Measurements from ENCODE around the gene ADGRL1.
A peak's percentile ranks its signal among the peaks of the same experiment; 100 is the strongest.

The ADGRL1 gene

DNA sequence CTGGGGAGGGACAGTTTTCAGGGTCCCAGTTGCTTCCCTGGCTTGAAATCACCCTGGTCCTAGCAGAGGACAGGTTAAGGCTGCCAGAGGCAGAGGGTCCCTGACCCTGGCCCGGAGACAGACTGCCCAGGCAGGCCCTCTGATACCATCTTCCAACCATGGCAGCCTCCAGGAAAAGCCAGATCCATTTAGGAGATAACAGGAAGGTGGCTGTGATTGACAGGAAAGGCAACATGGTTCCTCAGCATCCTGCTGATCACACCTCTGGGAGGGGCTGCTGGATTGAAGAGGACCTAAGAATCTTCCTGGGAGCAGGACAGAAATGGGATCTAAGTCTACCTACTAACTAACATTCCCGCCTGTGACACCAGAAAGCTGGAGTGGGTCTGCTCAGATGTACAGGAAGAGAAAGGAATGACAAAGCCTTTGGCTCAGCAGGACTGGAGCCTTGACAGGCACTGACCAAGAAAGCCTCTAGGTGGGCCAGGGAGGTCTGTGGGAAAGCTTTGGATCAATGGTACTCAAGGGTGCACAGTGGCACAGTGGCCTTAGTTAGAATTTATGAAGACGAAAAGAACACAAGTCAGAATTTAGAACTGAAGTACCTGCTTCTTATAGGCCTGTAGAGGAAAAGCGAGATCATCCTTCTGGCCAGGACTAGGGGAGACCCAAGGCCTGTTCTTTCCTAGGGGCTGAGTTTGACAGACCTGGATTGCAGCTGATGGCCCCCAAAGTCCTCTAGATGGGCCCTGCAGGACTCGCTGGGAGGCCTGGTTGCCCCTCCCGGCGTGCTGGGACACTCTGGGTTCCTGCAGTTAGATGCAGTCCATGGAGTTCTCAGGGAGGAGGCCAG is 86.1 kb downstream of the ADGRL1 start:
- H3K4me3 ChIP-seq (replicated peaks; ENCODE audit: low read depth, low read length): no peak overlapping the region
- TF ChIP-seq, protein P1, sequence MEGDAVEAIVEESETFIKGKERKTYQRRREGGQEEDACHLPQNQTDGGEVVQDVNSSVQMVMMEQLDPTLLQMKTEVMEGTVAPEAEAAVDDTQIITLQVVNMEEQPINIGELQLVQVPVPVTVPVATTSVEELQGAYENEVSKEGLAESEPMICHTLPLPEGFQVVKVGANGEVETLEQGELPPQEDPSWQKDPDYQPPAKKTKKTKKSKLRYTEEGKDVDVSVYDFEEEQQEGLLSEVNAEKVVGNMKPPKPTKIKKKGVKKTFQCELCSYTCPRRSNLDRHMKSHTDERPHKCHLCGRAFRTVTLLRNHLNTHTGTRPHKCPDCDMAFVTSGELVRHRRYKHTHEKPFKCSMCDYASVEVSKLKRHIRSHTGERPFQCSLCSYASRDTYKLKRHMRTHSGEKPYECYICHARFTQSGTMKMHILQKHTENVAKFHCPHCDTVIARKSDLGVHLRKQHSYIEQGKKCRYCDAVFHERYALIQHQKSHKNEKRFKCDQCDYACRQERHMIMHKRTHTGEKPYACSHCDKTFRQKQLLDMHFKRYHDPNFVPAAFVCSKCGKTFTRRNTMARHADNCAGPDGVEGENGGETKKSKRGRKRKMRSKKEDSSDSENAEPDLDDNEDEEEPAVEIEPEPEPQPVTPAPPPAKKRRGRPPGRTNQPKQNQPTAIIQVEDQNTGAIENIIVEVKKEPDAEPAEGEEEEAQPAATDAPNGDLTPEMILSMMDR (IDR thresholded peaks at IDR 0.05; ENCODE audit: insufficient read depth, low read length, poor library complexity, severe bottlenecking): no peak
- DNase-seq (ENCODE audit: extremely low read depth, insufficient read length): no peak
- peaks cover 4% of the 10 kb centered on the region for H3K36me3 ChIP-seq (ENCODE audit: control insufficient read depth, insufficient read depth, low read length)
- H3K27me3 ChIP-seq (replicated peaks; ENCODE audit: control insufficient read depth, insufficient read depth, low read length): no peaks in the 10 kb centered on the region

DNA sequence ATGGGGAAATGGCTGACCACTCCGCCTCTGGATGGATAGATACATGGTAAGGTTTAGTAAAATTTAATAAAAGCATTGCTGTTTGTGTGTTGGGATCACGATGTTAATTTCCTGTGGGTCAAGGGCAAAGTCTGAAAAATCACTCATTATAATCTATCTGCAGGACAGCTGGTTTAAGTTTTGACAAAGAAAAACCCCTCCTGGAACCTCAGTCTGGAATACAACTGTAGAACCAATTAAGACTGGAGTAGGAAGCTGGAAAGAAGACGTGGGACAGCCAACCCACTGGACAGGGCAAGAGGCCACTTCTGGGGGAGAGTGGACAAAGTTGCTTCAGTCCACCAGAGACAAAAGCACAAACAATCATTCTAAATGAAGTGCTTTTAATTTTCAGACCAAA is 86.8 kb downstream of the ADGRL1 start:
- no peak overlapping the region for H3K4me3 ChIP-seq (replicated peaks; ENCODE audit: low read depth, low read length)
- H3K27me3 ChIP-seq (replicated peaks; ENCODE audit: control insufficient read depth, insufficient read depth, low read length): no peaks in the 10 kb centered on the region
- DNase-seq (ENCODE audit: extremely low read depth, insufficient read length): no peak
- TF ChIP-seq, protein P1 (IDR thresholded peaks at IDR 0.05; ENCODE audit: insufficient read depth, low read length, poor library complexity, severe bottlenecking): no peak
- H3K36me3 ChIP-seq (ENCODE audit: control insufficient read depth, insufficient read depth, low read length): peaks cover 1% of the 10 kb centered on the region

DNA sequence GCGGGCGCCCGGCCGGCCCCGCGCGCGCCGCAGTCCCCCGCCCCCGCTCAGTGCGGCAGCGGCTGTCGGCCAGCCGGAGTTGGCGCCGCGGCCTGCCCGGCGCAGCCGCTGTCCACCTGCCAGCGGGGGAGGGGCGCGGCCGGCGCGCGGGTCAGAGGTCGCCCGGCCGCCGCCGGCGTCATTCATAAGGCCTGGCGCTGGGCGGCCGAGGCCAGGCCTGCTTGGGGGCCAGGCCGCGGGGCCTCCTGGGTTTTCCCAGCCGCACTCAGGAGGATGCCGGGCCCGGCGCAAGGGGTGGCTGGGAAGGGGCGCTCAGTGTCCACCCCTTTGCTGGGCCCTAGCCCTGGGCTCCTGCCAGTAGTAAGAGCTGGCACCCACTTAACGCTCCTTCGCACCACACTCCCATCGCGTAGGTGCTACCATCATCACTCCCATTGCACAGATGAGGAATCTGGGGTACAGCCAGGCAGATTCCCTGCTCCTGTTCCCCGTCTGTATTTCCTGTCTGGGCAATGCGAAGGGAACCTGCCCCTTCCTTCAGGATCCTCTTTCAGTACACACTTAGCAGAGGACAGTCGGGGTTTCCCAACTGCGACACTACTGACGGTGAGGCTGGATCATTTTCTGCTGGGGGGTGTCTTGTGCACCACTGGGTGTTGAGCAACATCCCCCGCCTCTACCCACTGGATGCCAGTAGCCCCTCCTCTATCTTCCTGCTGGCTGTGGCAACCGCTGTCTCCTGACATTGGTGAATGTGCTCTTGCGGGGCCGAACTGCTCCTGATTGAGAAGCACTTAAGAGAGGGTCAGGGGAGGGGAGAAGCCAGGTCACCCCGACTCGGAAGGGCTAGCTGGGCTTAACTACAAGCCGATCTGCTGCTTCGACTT is 87.6 kb downstream of the ADGRL1 start:
- H3K27me3 ChIP-seq (replicated peaks; ENCODE audit: control insufficient read depth, insufficient read depth, low read length): no peaks in the 10 kb centered on the region
- peaks cover 1% of the 10 kb centered on the region for H3K36me3 ChIP-seq (ENCODE audit: control insufficient read depth, insufficient read depth, low read length)
- H3K4me3 ChIP-seq (replicated peaks; ENCODE audit: low read depth, low read length): peak overlapping the region; percentile 68
- DNase-seq (ENCODE audit: extremely low read depth, insufficient read length): peak; percentile 35
- TF ChIP-seq, protein P1 (IDR thresholded peaks at IDR 0.05; ENCODE audit: insufficient read depth, low read length, poor library complexity, severe bottlenecking): no peak

DNA sequence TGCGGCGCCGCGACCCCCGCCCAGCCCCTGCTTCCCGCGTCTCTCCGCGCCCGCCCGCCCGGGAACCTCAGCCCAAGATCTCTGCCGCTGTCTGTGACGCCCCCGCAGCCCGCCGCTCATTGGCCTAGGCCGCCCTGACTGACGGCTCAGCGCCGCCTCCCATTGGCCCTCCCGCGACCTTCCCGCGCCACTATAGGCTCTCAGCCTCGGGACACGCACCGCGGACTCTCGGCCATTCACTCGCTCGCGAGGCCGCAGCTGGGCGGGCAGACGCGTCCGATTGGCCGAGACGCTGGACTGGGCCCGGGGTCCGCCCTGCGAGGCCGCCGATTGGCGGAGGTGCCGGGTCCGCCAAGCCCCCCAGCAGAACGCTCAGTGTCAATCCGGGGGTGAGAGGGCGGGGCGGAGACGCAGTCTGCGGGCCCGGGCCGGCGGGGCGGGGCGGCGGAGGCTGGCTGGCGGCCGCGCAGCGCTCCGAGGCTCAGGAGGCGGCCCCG is 88.3 kb downstream of the ADGRL1 start, which contains the start of gene PRKACA:
PRKACA (minus strand) TSS at position 95 of the 497 bp plus-strand sequence. CDS start 215 bp downstream, outside the sequence.
- peaks cover 1% of the 10 kb centered on the region for H3K36me3 ChIP-seq (ENCODE audit: control insufficient read depth, insufficient read depth, low read length)
- TF ChIP-seq, protein P1 (IDR thresholded peaks at IDR 0.05; ENCODE audit: insufficient read depth, low read length, poor library complexity, severe bottlenecking): no peak

DNA sequence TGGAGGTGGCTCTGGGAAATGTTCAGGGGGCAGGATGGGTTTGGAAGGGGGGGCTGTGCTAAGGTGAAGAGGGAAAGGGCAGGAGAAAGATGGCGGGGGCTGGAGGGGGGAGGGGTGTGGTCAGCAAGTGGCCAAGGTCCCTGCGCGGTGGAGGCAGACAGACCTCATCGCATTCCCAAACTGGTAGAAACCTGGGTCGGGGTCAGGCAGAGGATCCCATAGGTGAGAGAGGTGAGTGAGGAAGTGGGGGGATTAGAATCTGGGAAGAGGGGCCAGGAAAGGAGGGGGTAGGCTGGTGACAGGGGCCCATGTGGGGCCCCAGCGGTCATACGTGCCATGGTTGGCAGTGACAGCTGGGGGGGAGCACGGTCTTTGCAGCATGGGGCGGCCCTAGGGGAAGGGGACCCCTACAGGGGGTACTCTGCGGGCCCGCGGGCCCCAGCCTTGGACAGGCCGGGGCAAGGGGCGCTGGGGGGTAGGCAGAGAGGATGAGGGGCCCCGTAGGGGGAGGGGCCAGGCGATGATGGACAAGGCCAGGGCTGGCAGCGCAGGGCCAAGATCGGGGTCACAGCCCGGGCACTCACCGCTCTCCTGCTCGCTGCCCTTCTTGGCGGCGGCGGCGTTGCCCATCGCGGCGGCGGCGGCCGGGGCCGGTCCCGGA is 88.9 kb downstream of the ADGRL1 start:
- H3K36me3 ChIP-seq (ENCODE audit: control insufficient read depth, insufficient read depth, low read length): no peaks in the 10 kb centered on the region; the same call in none of the 2 replicates
- no peak for DNase-seq (ENCODE audit: extremely low read depth, insufficient read length)
- no peaks in the 10 kb centered on the region for H3K27me3 ChIP-seq (replicated peaks; ENCODE audit: control insufficient read depth, insufficient read depth, low read length)
- TF ChIP-seq, protein P1 (IDR thresholded peaks at IDR 0.05; ENCODE audit: insufficient read depth, low read length, poor library complexity, severe bottlenecking): no peak
- H3K4me3 ChIP-seq (replicated peaks; ENCODE audit: low read depth, low read length): peak overlapping the region; percentile 82

More for the DNA sequence above, 88.3 kb downstream of the ADGRL1 start, which contains the start of gene PRKACA:
- peak; percentile 100 for DNase-seq (ENCODE audit: extremely low read depth, insufficient read length)
- peak within 1 kb of the TSS; percentile 82 for H3K4me3 ChIP-seq (replicated peaks; ENCODE audit: low read depth, low read length)
- no peaks in the 10 kb centered on the region for H3K27me3 ChIP-seq (replicated peaks; ENCODE audit: control insufficient read depth, insufficient read depth, low read length)
